ENCODE results near the gene CALR3. TPM values are rescaled to one million over a fixed set of nuclear protein-coding genes. Genes with fewer than 3 reads are reported as not detected.
A peak's percentile ranks its signal among the peaks of the same experiment; 100 is the strongest.

CALR3 gene
- total and polyA plus RNA-seq, 5 experiments from 2014 or later: not detected

GRCh38 chr19:16532440-16533234 lies 36.7 kb upstream of the CALR3 start:
- Mint-ChIP-seq H3K9me3 (no peaks in the 10 kb centered on the region), H3K36me3 (peaks cover 0 to 92% (median 4%) of the 10 kb centered on the region in 3 donors), H3K4me1 (peaks cover 5 to 11% (median 9%) of the 10 kb centered on the region in 4 donors), H3K4me3 (no peak overlapping the region), H3K27me3 (no peaks in the 10 kb centered on the region), H3K27ac (peak overlapping the region in 1 of 10 donors; percentile 75)
- POLR2A ChIA-PET: interaction anchor here (0.5 kb wide), 1 partner anchor 127 kb away, joined by 3 read pairs; the partner anchor contains the start of gene SMIM7
- DNase-seq (no peak), ATAC-seq (no peak)

GRCh38 chr19:16531380-16531669 lies 35.4 kb upstream of the CALR3 start:
- POLR2A ChIA-PET: no interaction called here
- DNase-seq (no peak), ATAC-seq (no peak)
- H3K9me3 Mint-ChIP-seq: no peaks in the 10 kb centered on the region
- H3K27ac Mint-ChIP-seq: peak overlapping the region in 4 of 10 donors; percentile 7 to 75 (median 22)
- H3K4me3 Mint-ChIP-seq: no peak overlapping the region
- H3K36me3 Mint-ChIP-seq: peaks cover 0 to 88% (median 4%) of the 10 kb centered on the region in 3 donors
- H3K4me1 Mint-ChIP-seq: peaks cover 0 to 5% (median 2%) of the 10 kb centered on the region in 4 donors
- H3K27me3 Mint-ChIP-seq: no peaks in the 10 kb centered on the region

DNA sequence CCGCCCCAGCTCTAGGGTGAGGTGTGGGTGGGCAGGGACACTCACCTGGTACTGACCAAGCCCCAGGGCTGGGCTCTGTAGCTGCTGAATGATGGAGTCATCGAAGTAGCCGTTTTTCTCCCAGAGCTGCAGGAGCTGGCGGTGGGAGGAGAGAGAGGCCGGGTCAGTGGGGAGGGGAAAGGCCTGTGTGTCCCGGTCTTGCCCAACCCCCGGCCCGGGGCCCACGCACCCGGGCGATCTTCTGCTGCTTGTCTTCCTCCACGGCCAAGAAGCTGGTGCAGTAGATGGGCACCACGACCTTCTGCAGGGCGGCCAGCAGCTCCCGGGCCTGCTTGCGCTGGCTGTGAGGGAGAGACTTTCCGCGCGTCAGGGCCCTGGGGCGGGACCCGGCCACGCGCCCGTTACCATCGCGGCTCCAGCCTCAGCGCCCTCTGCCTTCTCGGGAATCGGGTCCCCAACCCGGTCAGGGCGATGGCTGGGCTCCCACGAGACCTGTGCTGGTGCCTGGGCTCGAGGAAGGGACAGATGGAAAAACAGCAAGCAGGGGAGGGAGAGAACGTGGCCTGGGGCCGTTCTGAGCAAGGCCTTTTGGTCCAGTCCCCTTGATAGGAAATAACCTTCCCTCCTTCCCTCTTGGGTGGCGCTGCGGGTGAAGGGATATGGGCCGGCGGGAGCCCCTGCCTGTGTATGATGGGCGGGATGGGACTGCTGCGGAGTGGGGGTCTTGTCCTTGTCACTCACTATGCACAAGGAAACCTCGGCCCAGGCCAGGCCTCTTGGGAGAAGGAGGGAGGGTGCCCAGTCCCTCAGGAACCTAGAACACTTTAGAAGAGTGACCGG lies 34.8 kb upstream of the CALR3 start:
- peaks cover 0 to 87% (median 4%) of the 10 kb centered on the region in 3 donors for H3K36me3 Mint-ChIP-seq
- H3K9me3 Mint-ChIP-seq: no peaks in the 10 kb centered on the region
- H3K4me1 Mint-ChIP-seq: peaks cover 0 to 4% (median 2%) of the 10 kb centered on the region in 4 donors
- no peaks in the 10 kb centered on the region for H3K27me3 Mint-ChIP-seq
- ATAC-seq: no peak
- no peak for DNase-seq
- POLR2A ChIA-PET: interaction anchor here (0.5 kb wide), 1 partner anchor 128 kb away, joined by 4 read pairs; no protein-coding TSS in a partner anchor
- H3K27ac Mint-ChIP-seq: peak overlapping the region in 2 of 10 donors; percentile 19 to 75
- no peak overlapping the region for H3K4me3 Mint-ChIP-seq

- H3K9me3 Mint-ChIP-seq: no peaks in the 10 kb centered on the region
- ATAC-seq (no peak), DNase-seq (no peak)
- POLR2A ChIA-PET: no interaction called here
- H3K36me3 Mint-ChIP-seq: peaks cover 0 to 86% (median 4%) of the 10 kb centered on the region in 3 donors
- H3K27me3 Mint-ChIP-seq: no peaks in the 10 kb centered on the region
- H3K4me1 Mint-ChIP-seq: peaks cover 0 to 4% (median 1%) of the 10 kb centered on the region in 4 donors
- H3K4me3 Mint-ChIP-seq: no peak overlapping the region
- peak overlapping the region in 1 of 10 donors; percentile 43 for H3K27ac Mint-ChIP-seq
Observed at GRCh38 chr19:16529466-16530144, 33.6 kb upstream of the CALR3 start.

DNA sequence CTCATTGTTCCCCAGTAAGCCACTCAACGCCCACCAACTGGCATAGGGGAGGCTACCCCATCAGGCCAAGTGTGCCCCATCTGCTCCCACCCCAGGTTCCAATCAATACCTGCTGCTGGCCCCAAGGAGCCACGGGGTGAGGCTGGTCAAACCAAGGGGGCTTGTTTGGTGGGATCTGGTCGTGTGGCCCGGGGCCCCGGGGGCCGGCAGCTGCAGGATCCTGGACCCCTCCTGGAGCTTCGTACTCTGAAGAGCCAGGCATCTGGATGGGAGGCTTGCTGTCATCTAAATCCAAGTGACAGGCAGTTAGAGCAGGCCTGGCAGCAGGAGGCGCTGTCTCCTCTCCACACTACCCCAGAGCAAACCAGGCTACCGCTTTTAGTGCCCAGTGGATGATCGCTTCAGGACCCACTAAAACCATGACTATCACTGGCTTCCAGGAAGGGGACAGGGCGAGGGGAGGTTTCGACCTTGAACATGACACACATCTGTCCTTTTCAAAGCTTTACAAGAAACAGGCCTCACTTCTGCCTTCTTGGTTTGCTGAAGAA lies 32.1 kb upstream of the CALR3 start:
- POLR2A ChIA-PET: interaction anchor here (0.6 to 0.8 kb wide), 2 partner anchors 11 to 30 kb away, joined by 4 read pairs; no protein-coding TSS in a partner anchor
- ATAC-seq (peak in 1 of 2 donors; percentile 60), DNase-seq (peak; percentile 20 to 73 (median 34))
- Mint-ChIP-seq H3K4me1 (peaks cover 0 to 4% (median 1%) of the 10 kb centered on the region in 4 donors), H3K27me3 (no peaks in the 10 kb centered on the region), H3K9me3 (no peaks in the 10 kb centered on the region), H3K36me3 (peaks cover 0 to 84% (median 4%) of the 10 kb centered on the region in 3 donors), H3K27ac (peak overlapping the region in 3 of 10 donors; percentile 29 to 60 (median 55)), H3K4me3 (no peak overlapping the region)

- POLR2A ChIA-PET: interaction anchor here (0.6 to 0.8 kb wide), 2 partner anchors 10 to 31 kb away, joined by 4 read pairs; no protein-coding TSS in a partner anchor
- Mint-ChIP-seq H3K36me3 (peaks cover 0 to 83% (median 4%) of the 10 kb centered on the region in 3 donors), H3K27me3 (no peaks in the 10 kb centered on the region), H3K4me3 (no peak overlapping the region), H3K9me3 (no peaks in the 10 kb centered on the region), H3K27ac (peak overlapping the region in 3 of 10 donors; percentile 1 to 46 (median 29)), H3K4me1 (peaks cover 0 to 4% (median 1%) of the 10 kb centered on the region in 4 donors)
- DNase-seq (no peak), ATAC-seq (no peak)
Observed at GRCh38 chr19:16527334-16527935, 31.5 kb upstream of the CALR3 start.

DNA sequence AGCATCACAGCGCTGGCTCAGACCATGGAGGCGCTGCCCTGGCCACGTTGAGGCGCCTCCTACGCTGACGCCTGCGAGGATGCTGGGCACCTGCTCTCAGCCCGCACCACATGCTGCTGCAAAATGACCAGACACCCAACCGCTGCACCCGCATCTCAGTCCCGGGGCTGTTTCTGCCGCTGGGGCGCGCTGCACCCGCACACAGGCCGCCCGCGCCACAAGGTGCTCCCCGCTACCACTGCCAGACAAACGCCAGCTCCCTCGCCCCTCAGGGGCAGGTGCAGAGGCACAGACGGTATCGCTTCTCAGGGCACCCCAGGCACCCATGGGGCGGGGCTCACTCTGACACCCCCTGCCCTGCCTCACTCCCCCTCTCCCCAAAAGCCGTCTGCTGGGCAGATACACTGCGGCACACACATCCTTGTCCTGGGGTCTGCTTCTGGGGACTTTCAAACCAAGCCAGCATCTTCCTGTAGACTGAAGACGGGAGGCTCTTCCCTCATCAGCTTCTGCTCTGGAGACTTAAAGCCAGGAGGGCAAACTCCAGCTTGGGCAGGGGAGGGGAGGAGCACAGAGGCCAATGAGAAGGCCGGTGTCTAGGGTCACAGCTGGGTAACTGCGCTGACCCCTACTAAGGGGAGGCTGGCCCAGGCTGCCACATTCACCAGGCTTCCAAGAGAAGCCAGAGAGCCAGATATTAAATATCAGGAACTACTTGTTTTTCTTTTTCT lies 29.9 kb upstream of the CALR3 start:
- DNase-seq: no peak
- Mint-ChIP-seq H3K4me1 (peaks cover 0 to 2% (median 0%) of the 10 kb centered on the region in 4 donors), H3K27me3 (no peaks in the 10 kb centered on the region), H3K36me3 (peaks cover 0 to 81% (median 0%) of the 10 kb centered on the region in 3 donors), H3K27ac (peak overlapping the region in 1 of 10 donors; percentile 25), H3K9me3 (no peaks in the 10 kb centered on the region), H3K4me3 (no peak overlapping the region)
- POLR2A ChIA-PET: interaction anchor here (0.6 kb wide), 1 partner anchor 163 kb away, joined by 5 read pairs; no protein-coding TSS in a partner anchor
- no peak for ATAC-seq

- Mint-ChIP-seq H3K27ac (no peak overlapping the region), H3K9me3 (no peaks in the 10 kb centered on the region), H3K4me3 (no peak overlapping the region), H3K4me1 (peaks cover 0 to 2% (median 0%) of the 10 kb centered on the region in 4 donors), H3K36me3 (peaks cover 0 to 80% (median 0%) of the 10 kb centered on the region in 3 donors), H3K27me3 (no peaks in the 10 kb centered on the region)
- no peak for DNase-seq
- POLR2A ChIA-PET: no interaction called here
- no peak for ATAC-seq
Observed at GRCh38 chr19:16524991-16525734, 29.2 kb upstream of the CALR3 start.

DNA sequence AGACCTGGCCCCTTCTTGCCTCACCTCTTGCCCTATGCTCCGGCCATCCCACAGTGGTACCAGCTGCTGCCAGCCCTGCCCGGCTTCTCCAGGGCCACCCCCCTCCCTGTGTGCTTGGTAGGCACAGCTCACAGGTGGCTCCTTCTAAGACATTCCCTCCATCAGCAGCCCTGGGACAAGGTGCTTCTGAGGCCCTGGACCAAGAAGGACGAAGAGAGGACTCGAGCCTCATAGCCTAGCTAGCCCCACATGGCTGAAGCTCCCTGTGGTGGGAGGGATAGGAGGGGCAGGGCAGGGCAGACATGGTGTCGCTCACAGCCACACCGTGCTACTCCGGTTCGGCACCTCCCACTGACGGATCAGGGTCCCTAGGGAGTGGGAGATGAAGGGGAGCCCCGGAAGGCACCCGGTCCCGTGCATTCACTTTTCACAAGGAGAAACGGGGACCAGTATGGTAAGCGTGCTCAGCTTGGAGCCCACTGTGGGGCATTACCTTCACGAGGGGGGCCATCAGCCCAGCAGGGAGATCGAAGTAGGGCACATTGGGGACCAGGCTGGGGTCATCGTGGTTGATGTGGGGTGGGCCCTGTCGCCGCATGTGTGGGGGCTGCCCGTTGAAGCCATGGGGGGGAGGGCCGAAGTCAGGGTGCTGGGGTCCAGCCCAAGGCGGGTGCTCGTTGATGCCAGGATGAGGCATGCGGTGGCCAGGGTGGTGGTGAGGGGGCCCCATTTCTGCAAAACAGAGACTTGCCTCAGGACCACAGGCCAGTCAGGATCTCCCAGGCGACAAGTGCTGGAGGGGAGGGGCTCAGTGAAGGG lies 26.8 kb upstream of the CALR3 start:
- peaks cover 0 to 81% (median 9%) of the 10 kb centered on the region in 3 donors for H3K36me3 Mint-ChIP-seq
- POLR2A ChIA-PET: no interaction called here
- peaks cover 0 to 3% (median under 1%) of the 10 kb centered on the region in 4 donors for H3K4me1 Mint-ChIP-seq
- H3K27me3 Mint-ChIP-seq: no peaks in the 10 kb centered on the region
- no peak overlapping the region for H3K4me3 Mint-ChIP-seq
- no peak for ATAC-seq
- H3K9me3 Mint-ChIP-seq: no peaks in the 10 kb centered on the region
- no peak for DNase-seq
- H3K27ac Mint-ChIP-seq: peak overlapping the region in 1 of 10 donors; percentile 73

DNA sequence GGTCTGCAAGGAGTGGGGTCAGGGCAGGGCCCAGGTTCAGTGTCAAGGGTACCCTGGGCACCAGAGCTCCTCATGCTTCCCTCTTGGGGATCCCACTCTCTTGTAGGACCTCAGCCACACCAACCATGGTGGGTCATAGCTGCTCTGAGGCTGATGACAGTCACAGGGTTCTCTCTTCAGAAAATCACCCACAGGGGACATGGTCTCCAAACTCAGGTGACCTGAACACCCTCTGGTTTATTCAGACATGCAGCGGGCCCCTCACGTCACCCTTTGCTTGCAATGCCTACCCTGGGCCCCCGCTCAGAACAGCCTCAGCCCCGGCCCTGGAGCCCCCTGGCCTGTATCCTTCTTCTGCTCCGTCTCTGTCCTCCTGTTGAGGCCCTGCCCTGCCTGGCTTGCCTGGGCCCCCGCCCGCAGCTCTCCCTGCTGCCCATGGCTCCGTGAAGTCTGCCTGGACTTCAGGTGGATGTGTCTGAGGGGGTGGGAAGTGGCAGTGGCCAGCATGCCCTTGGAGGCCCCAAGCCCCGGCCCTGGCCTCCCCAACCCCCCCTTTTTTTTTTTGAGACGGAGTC lies 25.8 kb upstream of the CALR3 start:
- ATAC-seq: no peak
- Mint-ChIP-seq H3K36me3 (peaks cover 0 to 83% (median 9%) of the 10 kb centered on the region in 3 donors), H3K4me3 (no peak overlapping the region), H3K27me3 (no peaks in the 10 kb centered on the region), H3K9me3 (no peaks in the 10 kb centered on the region), H3K4me1 (peaks cover 0 to 6% (median 5%) of the 10 kb centered on the region in 4 donors), H3K27ac (no peak overlapping the region)
- no peak for DNase-seq
- POLR2A ChIA-PET: no interaction called here

Data from naive thymus-derived CD8-positive, alpha-beta T cell (primary cell).